Measurements from ENCODE around the gene CCNF. TPM values are rescaled to one million over a fixed set of nuclear protein-coding genes. Genes with fewer than 3 reads are reported as not detected.
A peak's percentile ranks its signal among the peaks of the same experiment; 100 is the strongest.

CCNF gene
- total and polyA plus RNA-seq, 9 of the 15 experiments (the other 6 are each of a cell fraction or from before 2014, with no cell fraction given), result 4.1 to 70.1 (median 29.5) TPM

DNA sequence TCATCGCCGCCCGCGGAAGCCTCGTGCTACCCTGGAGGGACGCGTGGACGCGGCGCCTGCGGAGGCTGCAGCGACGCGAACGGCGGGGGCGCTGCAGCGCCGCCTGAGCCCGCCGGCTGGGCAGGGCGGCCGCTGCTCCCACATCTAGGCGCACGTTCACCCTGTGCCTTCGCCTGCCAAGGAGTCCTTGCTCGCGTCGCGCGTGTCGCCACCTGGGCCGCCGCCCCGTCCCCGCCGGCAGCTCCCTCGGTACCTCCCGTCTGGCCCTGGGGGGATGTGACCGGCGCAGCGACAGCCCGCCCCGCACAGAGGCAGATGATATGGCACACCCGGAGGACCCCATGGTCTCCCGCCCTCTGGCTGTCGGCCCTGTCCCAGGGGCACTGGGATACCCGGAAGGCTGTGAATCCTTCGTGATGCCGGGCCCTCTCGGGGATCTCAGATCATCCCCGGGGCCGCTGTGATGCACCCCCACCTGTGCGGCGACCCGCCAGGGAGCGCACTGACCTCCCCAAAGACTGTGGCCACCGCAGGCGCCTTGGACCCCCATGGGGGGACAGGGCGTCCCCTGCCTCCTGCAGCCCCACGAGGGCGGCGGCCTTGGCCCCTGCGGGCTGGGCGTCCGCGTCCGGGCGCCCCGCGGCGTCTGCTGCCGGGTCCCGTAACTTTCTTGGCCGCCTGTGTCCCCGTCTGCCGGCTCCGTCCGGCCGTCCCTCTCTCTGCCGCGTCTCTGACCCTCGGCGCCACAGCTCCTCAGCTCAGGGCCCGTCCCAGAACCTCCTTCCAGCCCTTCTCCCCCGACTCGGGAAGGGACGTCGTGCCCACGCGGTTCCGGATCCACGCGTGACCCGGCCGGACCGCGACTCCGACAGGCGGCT lies 45.0 kb downstream of the CCNF start (continued):
- TF ChIP-seq, protein P1, sequence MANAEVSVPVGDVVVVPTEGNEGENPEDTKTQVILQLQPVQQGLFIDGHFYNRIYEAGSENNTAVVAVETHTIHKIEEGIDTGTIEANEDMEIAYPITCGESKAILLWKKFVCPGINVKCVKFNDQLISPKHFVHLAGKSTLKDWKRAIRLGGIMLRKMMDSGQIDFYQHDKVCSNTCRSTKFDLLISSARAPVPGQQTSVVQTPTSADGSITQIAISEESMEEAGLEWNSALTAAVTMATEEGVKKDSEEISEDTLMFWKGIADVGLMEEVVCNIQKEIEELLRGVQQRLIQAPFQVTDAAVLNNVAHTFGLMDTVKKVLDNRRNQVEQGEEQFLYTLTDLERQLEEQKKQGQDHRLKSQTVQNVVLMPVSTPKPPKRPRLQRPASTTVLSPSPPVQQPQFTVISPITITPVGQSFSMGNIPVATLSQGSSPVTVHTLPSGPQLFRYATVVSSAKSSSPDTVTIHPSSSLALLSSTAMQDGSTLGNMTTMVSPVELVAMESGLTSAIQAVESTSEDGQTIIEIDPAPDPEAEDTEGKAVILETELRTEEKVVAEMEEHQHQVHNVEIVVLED (CRISPR knock-in tag; IDR thresholded peaks at IDR 0.05), result peak; percentile 68
- TF ChIP-seq POLR2AphosphoS2 (IDR thresholded peaks at IDR 0.05; ENCODE audit: low read length), result no peak
- TF ChIP-seq, protein P2, sequence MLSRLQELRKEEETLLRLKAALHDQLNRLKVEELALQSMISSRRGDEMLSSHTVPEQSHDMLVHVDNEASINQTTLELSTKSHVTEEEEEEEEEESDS (CRISPR knock-in tag; IDR thresholded peaks at IDR 0.05), result no peak
- TF ChIP-seq, protein P3, sequence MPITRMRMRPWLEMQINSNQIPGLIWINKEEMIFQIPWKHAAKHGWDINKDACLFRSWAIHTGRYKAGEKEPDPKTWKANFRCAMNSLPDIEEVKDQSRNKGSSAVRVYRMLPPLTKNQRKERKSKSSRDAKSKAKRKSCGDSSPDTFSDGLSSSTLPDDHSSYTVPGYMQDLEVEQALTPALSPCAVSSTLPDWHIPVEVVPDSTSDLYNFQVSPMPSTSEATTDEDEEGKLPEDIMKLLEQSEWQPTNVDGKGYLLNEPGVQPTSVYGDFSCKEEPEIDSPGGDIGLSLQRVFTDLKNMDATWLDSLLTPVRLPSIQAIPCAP (CRISPR knock-in tag; IDR thresholded peaks at IDR 0.05; ENCODE audit: borderline replicate concordance), result no peak
- no peak for TF ChIP-seq EGR1 (conservative IDR thresholded peaks at IDR 0.05)
- no peak for TF ChIP-seq HNRNPK (IDR thresholded peaks at IDR 0.05; ENCODE audit: low read depth, low read length, poor library complexity, severe bottlenecking)
- TF ChIP-seq TEAD4 (IDR thresholded peaks at IDR 0.05; ENCODE audit: low read length), result peak; percentile 14; the same call in 1 of the 2 replicates
- TF ChIP-seq TEAD4 (CRISPR knock-in tag; IDR thresholded peaks at IDR 0.05; ENCODE audit: borderline replicate concordance), result peak; percentile 71
- TF ChIP-seq FOXK2 (conservative IDR thresholded peaks at IDR 0.05 in 1 of 2, IDR thresholded peaks at IDR 0.05 in 1 of 2; ENCODE audit: low read depth in 2 of 2), result no peak
- TF ChIP-seq MTA2 (IDR thresholded peaks at IDR 0.05; ENCODE audit: low read depth), result no peak
- peak; percentile 54; the same call in 1 of the 2 replicates for TF ChIP-seq EP400 (IDR thresholded peaks at IDR 0.05)
- TF ChIP-seq BRF1 (IDR thresholded peaks at IDR 0.05; ENCODE audit: borderline replicate concordance, extremely low read depth, insufficient read length), result no peak
- TF ChIP-seq KDM4B (IDR thresholded peaks at IDR 0.05; ENCODE audit: borderline replicate concordance in 2 of 2, low read depth in 1 of 2), result no peak
- no peak; the same call in 1 of the 2 replicates for TF ChIP-seq STAG1 (CRISPR knock-in tag; IDR thresholded peaks at IDR 0.05; ENCODE audit: borderline replicate concordance)
- no peak for TF ChIP-seq CAMTA2 (CRISPR knock-in tag; conservative IDR thresholded peaks at IDR 0.05)
- no peak for TF ChIP-seq ZC3H8 (IDR thresholded peaks at IDR 0.05)
- TF ChIP-seq, protein P4, sequence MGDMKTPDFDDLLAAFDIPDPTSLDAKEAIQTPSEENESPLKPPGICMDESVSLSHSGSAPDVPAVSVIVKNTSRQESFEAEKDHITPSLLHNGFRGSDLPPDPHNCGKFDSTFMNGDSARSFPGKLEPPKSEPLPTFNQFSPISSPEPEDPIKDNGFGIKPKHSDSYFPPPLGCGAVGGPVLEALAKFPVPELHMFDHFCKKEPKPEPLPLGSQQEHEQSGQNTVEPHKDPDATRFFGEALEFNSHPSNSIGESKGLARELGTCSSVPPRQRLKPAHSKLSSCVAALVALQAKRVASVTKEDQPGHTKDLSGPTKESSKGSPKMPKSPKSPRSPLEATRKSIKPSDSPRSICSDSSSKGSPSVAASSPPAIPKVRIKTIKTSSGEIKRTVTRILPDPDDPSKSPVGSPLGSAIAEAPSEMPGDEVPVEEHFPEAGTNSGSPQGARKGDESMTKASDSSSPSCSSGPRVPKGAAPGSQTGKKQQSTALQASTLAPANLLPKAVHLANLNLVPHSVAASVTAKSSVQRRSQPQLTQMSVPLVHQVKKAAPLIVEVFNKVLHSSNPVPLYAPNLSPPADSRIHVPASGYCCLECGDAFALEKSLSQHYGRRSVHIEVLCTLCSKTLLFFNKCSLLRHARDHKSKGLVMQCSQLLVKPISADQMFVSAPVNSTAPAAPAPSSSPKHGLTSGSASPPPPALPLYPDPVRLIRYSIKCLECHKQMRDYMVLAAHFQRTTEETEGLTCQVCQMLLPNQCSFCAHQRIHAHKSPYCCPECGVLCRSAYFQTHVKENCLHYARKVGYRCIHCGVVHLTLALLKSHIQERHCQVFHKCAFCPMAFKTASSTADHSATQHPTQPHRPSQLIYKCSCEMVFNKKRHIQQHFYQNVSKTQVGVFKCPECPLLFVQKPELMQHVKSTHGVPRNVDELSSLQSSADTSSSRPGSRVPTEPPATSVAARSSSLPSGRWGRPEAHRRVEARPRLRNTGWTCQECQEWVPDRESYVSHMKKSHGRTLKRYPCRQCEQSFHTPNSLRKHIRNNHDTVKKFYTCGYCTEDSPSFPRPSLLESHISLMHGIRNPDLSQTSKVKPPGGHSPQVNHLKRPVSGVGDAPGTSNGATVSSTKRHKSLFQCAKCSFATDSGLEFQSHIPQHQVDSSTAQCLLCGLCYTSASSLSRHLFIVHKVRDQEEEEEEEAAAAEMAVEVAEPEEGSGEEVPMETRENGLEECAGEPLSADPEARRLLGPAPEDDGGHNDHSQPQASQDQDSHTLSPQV (IDR thresholded peaks at IDR 0.05), result peak; percentile 71; the same call in 1 of the 2 replicates
- no peak for TF ChIP-seq ZNF766 (CRISPR knock-in tag; conservative IDR thresholded peaks at IDR 0.05)
- TF ChIP-seq CTBP1 (IDR thresholded peaks at IDR 0.05; ENCODE audit: borderline replicate concordance), result peak; percentile 84
- TF ChIP-seq PCBP1 (IDR thresholded peaks at IDR 0.05; ENCODE audit: low read depth, low read length, poor library complexity, severe bottlenecking), result peak; percentile 37
- TF ChIP-seq SIN3A (IDR thresholded peaks at IDR 0.05; ENCODE audit: borderline replicate concordance in 2 of 2, control insufficient read depth in 1 of 2, low read depth in 2 of 2, low read length in 2 of 2), result peak; percentile 32 to 66; a peak in 1 of 4 replicates

Data from K562 (cell line).